Epithelial cell of esophagus (primary cell): ENCODE data around the gene SSBP3.

ENCODE experiments used
- DNase-seq: peaks from one replicate; pipeline ENCODE4 v3.0.0; 2010; ENCODE audit warnings: low read depth
- H3K4me3 ChIP-seq: 2 replicates; pipeline ENCODE4 v1.5.1; 2011; ENCODE audit warnings: mild to moderate bottlenecking, low read length, control low read depth
- CTCF ChIP-seq: IDR thresholded peaks from 2 replicates; pipeline ENCODE4 v1.5.1; 2011; ENCODE audit warnings: low read depth, mild to moderate bottlenecking, low read length, control low read depth, inconsistent platforms; ENCODE audit not compliant: insufficient read depth; ENCODE audit errors: missing control alignments

The SSBP3 gene

GRCh38 chr1:54365847-54366246 is 40.3 kb downstream of the SSBP3 start:
- no peak for TF ChIP-seq CTCF
- no peak overlapping the region for H3K4me3 ChIP-seq
- DNase-seq: no peak

- no peak for DNase-seq
- no peak for TF ChIP-seq CTCF
- no peak overlapping the region for H3K4me3 ChIP-seq
Measured at GRCh38 chr1:54365398-54365797, 40.8 kb downstream of the SSBP3 start.

- DNase-seq: peak; percentile 14
- H3K4me3 ChIP-seq: no peak overlapping the region
- TF ChIP-seq CTCF: no peak
Measured at GRCh38 chr1:54364995-54365394, 41.2 kb downstream of the SSBP3 start.

- H3K4me3 ChIP-seq: no peak overlapping the region
- DNase-seq: no peak
- no peak for TF ChIP-seq CTCF
Measured at GRCh38 chr1:54364582-54364981, 41.6 kb downstream of the SSBP3 start.

- no peak overlapping the region for H3K4me3 ChIP-seq
- DNase-seq: no peak
- TF ChIP-seq CTCF: no peak
Measured at GRCh38 chr1:54363925-54364324, 42.3 kb downstream of the SSBP3 start.

GRCh38 chr1:54362881-54363340 is 43.3 kb downstream of the SSBP3 start:
- no peak overlapping the region for H3K4me3 ChIP-seq
- no peak for TF ChIP-seq CTCF
- no peak for DNase-seq

GRCh38 chr1:54361342-54361741 is 44.9 kb downstream of the SSBP3 start:
- TF ChIP-seq CTCF: no peak
- no peak overlapping the region for H3K4me3 ChIP-seq
- DNase-seq: no peak
